ENCODE data around the gene PHLDB2.
"Not testable (repeated sequence)": the region's sequence is repeated elsewhere in the genome, so short reads cannot be mapped to it uniquely, and the experiment has no call there.

Gene PHLDB2

DNA sequence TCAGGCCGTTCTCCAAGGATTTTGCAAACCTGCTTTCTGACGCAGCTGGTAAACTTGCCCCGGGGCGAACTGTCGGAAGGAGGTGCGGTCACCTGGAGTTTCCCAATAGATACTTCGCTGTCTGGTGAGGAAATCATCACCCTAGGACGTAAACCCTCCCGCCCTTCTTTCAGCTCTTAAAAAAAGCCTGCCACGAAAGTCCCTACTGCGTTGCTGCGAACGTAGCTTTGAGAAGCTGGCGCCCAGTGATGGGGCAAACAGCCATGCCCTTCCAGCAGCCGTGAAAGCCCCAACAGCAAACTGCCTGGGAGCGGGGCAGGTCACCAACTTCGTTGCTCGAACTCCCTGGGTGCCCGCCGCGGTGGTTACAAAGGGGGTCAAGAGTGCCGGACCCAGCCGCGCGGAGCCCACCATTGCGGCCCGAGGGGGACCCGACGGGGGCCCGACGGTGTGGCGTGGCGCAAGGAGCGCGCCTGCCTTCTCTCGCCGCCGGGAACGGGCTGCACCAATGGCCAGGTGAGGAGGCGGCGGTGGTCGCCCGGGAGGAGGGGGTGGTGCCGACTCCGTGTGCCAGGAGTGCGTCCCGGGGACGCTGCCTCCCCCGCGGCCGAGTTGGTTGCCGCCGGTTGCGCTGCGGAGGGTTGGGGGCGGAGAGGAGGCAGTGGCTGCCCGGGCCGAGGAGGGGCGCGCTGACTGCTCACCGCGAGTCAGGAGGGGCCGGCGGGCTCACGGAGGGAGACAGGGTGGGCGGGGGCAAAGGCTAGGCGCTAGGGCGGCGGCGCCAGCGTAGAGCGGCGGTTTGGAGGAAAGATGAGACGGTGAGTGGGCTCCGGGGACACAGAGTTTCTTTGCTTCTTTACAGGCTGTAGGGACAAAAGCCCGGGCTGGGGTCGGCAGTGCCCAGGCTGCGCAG is at the start of gene PHLDB2:
PHLDB2 (plus strand) TSS at position 205 of the 913 bp plus-strand sequence. CDS start 24,813 bp downstream, outside the sequence.
- ATAC-seq: peak; percentile 86
- peak; percentile 39 to 77 for DNase-seq (ENCODE audit: low spot score in 2 of 2)
- peak within 1 kb of the TSS; percentile 90 for H3K4me3 Mint-ChIP-seq
- no peaks in the 10 kb centered on the region for H3K9me3 Mint-ChIP-seq
- no peaks in the 10 kb centered on the region for H3K36me3 Mint-ChIP-seq
- H3K27ac Mint-ChIP-seq: peak within 1 kb of the TSS; percentile 69
- peaks cover 11% of the 10 kb centered on the region for H3K4me1 Mint-ChIP-seq

GRCh38 chr3:111810909-111811308 is 48.2 kb upstream of the PHLDB2 start:
- Mint-ChIP-seq H3K4me3 (no peak overlapping the region), H3K36me3 (no peaks in the 10 kb centered on the region), H3K9me3 (no peaks in the 10 kb centered on the region), H3K27ac (no peak overlapping the region), H3K4me1 (no peaks in the 10 kb centered on the region)
- DNase-seq (ENCODE audit: low spot score in 2 of 2) (no peak), ATAC-seq (no peak)

DNA sequence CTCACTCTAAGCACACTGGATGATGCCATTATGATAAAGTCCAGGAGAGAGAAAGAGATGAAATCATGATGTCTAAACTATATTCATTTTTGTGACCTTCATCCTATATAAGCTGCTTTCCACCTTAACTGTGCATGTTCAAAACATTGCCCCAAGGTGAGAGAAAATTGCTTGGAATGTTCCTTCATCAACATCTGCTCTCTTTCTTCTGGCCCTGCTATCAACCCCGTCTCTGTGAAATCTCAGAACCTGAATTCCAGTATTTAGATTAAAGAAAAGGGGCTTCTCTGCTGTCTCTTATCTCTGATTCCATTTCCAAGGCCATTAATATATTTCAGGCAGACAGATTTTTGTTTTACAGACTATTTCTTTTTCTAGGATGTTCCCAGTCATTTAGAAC is 47.3 kb upstream of the PHLDB2 start:
- H3K4me1 Mint-ChIP-seq: no peaks in the 10 kb centered on the region
- DNase-seq (ENCODE audit: low spot score in 2 of 2): no peak
- no peak overlapping the region for H3K27ac Mint-ChIP-seq
- no peaks in the 10 kb centered on the region for H3K36me3 Mint-ChIP-seq
- H3K4me3 Mint-ChIP-seq: no peak overlapping the region
- ATAC-seq: no peak
- H3K9me3 Mint-ChIP-seq: no peaks in the 10 kb centered on the region

DNA sequence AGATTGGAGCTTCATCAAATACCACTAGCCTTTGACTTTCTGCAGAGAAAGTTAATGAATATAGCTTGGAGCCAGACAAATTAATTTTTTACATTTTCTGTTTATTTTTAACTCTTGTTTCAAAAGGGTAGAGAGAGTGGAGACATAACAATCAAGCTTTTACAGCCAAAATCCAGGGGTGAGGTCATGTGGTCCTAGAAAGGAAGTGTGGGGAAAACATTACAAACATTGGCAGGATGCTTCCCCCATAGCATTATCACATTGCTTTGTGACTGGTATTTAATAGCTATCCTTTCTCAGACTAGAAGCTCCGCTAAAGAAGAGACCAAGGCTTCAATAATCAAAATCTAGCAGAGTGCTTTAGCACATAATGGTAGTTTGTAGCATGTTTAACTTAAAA is 46.4 kb upstream of the PHLDB2 start:
- H3K27ac Mint-ChIP-seq: no peak overlapping the region
- no peaks in the 10 kb centered on the region for H3K9me3 Mint-ChIP-seq
- H3K36me3 Mint-ChIP-seq: no peaks in the 10 kb centered on the region
- no peak overlapping the region for H3K4me3 Mint-ChIP-seq
- DNase-seq (ENCODE audit: low spot score in 2 of 2): no peak
- H3K4me1 Mint-ChIP-seq: no peaks in the 10 kb centered on the region
- ATAC-seq: no peak

GRCh38 chr3:111813441-111813840 is 45.6 kb upstream of the PHLDB2 start:
- H3K4me1 Mint-ChIP-seq: no peaks in the 10 kb centered on the region
- DNase-seq (ENCODE audit: low spot score in 2 of 2): no peak
- no peaks in the 10 kb centered on the region for H3K9me3 Mint-ChIP-seq
- ATAC-seq: no peak
- no peak overlapping the region for H3K27ac Mint-ChIP-seq
- no peak overlapping the region for H3K4me3 Mint-ChIP-seq
- H3K36me3 Mint-ChIP-seq: no peaks in the 10 kb centered on the region

DNA sequence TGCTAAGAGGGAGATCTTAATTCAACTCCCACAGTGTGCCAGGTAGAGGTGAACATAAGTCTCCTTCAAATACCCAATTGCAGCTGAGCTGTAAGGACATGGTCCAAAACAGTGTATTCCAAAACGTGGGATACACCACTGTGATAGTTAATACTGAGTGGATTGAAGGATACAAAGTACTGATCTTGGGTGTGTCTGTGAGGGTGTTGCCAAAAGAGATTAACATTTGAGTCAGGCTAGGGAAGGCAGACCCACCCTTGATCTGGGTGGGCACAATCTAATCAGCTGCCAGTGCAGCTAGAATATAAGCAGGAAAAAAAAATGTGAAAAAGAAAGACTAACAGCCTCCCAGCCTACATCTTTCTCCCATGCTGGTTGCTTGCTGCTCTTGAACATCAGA is 45.1 kb upstream of the PHLDB2 start:
- H3K27ac Mint-ChIP-seq: no peak overlapping the region

GRCh38 chr3:111816771-111817170 is 42.3 kb upstream of the PHLDB2 start:
- DNase-seq (ENCODE audit: low spot score in 2 of 2); H3K36me3 Mint-ChIP-seq; H3K4me3 Mint-ChIP-seq; H3K27ac Mint-ChIP-seq; ATAC-seq; H3K4me1 Mint-ChIP-seq; H3K9me3 Mint-ChIP-seq: not testable (repeated sequence)

More for the DNA sequence above, 45.1 kb upstream of the PHLDB2 start:
- ATAC-seq: no peak
- Mint-ChIP-seq H3K4me3 (no peak overlapping the region), H3K9me3 (no peaks in the 10 kb centered on the region), H3K4me1 (no peaks in the 10 kb centered on the region), H3K36me3 (no peaks in the 10 kb centered on the region)
- no peak for DNase-seq (ENCODE audit: low spot score in 2 of 2)

- Mint-ChIP-seq H3K27ac (no peak overlapping the region), H3K4me3 (no peak overlapping the region), H3K36me3 (no peaks in the 10 kb centered on the region), H3K4me1 (no peaks in the 10 kb centered on the region), H3K9me3 (no peaks in the 10 kb centered on the region)
- DNase-seq (ENCODE audit: low spot score in 2 of 2) (no peak), ATAC-seq (no peak)
Observed at GRCh38 chr3:111819927-111820326, 39.1 kb upstream of the PHLDB2 start.

DNA sequence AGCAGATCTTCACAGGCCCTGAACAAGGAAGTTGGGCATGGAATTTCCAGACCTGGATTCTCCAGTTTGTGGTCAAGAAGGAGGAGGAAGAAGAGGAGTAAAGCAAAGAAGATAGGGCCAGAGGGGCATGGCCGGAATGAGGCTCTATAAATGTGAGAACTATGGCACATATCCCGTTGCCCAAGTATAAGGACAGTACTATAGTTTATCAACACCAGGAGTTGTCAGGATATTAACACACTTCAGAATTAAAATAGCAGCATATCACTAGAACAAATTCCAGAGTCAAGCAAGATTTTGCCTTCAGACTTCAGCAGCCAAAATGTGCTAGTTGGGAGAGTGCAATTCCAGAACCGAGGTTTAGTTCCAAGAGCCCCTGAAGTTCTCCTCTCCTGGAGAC is 38.4 kb upstream of the PHLDB2 start:
- Mint-ChIP-seq H3K4me1 (no peaks in the 10 kb centered on the region), H3K27ac (no peak overlapping the region), H3K9me3 (no peaks in the 10 kb centered on the region), H3K36me3 (no peaks in the 10 kb centered on the region), H3K4me3 (no peak overlapping the region)
- ATAC-seq: no peak
- DNase-seq (ENCODE audit: low spot score in 2 of 2): no peak

DNA sequence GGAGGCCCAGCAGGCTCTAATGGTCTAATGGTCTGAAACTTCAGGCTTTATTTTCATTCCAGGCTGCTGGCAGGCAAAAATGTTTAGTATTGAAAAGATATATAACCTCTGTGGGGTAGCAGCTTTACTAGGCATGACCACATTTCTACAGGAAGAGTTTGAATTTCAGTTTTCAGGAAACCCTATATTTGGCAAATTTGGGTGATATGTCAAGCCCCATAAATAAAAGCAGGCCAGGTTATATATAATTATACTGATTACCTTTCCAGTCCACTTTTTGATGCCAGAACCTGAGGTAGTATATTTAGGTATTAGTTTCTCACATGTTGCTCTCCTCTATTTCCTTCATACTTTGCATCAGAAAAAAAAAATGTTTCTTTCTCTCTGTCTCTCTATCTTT is 37.2 kb upstream of the PHLDB2 start:
- Mint-ChIP-seq H3K4me3 (no peak overlapping the region), H3K27ac (no peak overlapping the region), H3K36me3 (no peaks in the 10 kb centered on the region), H3K9me3 (no peaks in the 10 kb centered on the region), H3K4me1 (no peaks in the 10 kb centered on the region)
- no peak for DNase-seq (ENCODE audit: low spot score in 2 of 2)
- ATAC-seq: no peak

GRCh38 chr3:111822804-111823203 is 36.3 kb upstream of the PHLDB2 start:
- Mint-ChIP-seq H3K4me3 (no peak overlapping the region), H3K4me1 (no peaks in the 10 kb centered on the region), H3K9me3 (no peaks in the 10 kb centered on the region), H3K27ac (no peak overlapping the region), H3K36me3 (no peaks in the 10 kb centered on the region)
- ATAC-seq (no peak), DNase-seq (ENCODE audit: low spot score in 2 of 2) (no peak)

DNA sequence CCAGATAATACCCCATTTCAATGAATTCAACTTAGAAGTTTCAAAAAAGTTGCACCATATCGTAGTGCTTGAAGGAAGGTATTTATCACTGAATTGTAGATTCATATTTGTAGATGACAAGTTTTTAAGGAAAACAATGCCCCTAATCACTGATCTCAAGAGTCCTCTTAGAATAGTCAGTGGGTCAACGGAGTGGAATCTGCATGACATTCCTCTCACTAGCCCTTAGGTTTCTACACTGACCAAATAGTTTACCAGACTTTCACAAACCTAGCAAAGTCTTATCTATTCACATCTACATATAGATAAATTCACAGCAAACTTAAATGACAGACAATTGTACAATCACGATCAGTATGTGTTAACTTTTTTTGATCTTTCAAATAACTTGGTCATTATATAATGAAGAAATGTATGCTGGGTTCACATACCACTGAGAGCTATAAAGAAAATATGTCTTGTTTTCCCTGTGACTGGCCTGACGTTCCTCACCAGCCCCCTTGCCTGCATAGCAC is 35.7 kb upstream of the PHLDB2 start:
- H3K4me1 Mint-ChIP-seq: no peaks in the 10 kb centered on the region
- ATAC-seq: no peak
- no peaks in the 10 kb centered on the region for H3K36me3 Mint-ChIP-seq
- H3K9me3 Mint-ChIP-seq: no peaks in the 10 kb centered on the region
- H3K27ac Mint-ChIP-seq: no peak overlapping the region
- H3K4me3 Mint-ChIP-seq: no peak overlapping the region
- DNase-seq (ENCODE audit: low spot score in 2 of 2): no peak

DNA sequence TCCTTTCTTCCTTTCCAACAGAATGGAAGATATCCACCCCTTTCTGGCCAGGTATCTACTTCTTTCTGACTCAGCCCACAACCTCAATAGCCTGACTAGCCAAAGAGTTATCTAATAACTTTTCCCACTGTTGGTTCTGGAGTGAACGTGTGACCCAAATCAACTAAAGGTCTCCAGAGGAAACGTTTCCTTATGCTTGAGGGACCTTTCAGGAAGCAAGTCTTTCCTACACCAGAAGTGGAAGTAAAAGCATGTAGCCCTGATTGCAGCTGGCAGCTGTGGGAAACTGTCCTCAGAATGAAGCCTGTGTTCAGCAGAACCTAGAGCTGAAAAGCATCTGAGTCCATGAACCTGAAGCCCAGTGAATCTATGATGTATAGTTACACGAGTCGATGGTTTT is 34.7 kb upstream of the PHLDB2 start:
- Mint-ChIP-seq H3K4me3 (no peak overlapping the region), H3K27ac (no peak overlapping the region), H3K9me3 (no peaks in the 10 kb centered on the region), H3K4me1 (no peaks in the 10 kb centered on the region), H3K36me3 (no peaks in the 10 kb centered on the region)
- no peak for DNase-seq (ENCODE audit: low spot score in 2 of 2)
- ATAC-seq: no peak

DNA sequence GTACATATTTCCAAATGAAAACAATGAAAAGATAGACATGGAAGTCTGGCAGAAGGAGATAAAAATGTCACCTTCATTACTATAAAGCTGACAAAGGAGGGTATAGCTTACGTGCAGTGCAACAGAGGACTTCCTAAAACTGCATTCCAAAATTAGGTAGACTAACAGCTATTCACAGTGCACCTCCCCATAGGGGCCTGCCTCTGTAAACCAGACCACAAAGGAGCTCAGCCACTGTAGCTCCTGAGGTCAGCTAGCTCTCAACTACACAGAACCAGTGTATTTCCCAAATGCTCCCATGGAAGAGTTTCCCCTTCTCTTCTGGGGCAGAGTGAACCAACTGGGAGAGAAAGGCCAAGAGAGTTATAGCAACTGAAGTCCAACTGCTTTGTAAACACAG is 31.2 kb upstream of the PHLDB2 start:
- no peaks in the 10 kb centered on the region for H3K36me3 Mint-ChIP-seq
- H3K9me3 Mint-ChIP-seq: no peaks in the 10 kb centered on the region
- H3K4me1 Mint-ChIP-seq: peaks cover 9% of the 10 kb centered on the region
- ATAC-seq: no peak
- DNase-seq (ENCODE audit: low spot score in 2 of 2): no peak
- H3K27ac Mint-ChIP-seq: no peak overlapping the region
- no peak overlapping the region for H3K4me3 Mint-ChIP-seq

- Mint-ChIP-seq H3K9me3 (no peaks in the 10 kb centered on the region), H3K36me3 (no peaks in the 10 kb centered on the region), H3K4me1 (peaks cover 9% of the 10 kb centered on the region), H3K27ac (no peak overlapping the region), H3K4me3 (no peak overlapping the region)
- DNase-seq (ENCODE audit: low spot score in 2 of 2) (no peak), ATAC-seq (no peak)
Observed at GRCh38 chr3:111828530-111828929, 30.5 kb upstream of the PHLDB2 start.

DNA sequence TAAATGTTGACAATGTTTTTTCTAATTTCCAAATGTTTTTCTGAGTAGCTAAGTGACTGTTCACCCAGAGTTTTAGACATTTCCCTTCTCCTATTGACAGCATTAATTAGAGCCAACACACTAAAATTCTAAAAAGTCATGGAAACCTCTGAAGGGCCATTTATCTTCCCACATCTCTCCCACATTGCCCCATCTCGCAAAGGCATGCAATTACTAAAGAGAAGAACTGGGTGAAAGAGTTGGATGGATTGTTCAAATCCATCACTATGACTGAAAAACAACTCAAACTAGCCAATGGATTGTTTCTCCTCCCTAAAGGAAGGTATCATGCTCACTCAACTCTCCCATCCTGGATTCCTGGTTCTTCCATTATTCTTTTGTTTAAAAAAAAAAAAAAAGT is 30.0 kb upstream of the PHLDB2 start:
- Mint-ChIP-seq H3K27ac (no peak overlapping the region), H3K4me3 (no peak overlapping the region), H3K4me1 (peaks cover 9% of the 10 kb centered on the region), H3K9me3 (no peaks in the 10 kb centered on the region), H3K36me3 (no peaks in the 10 kb centered on the region)
- no peak for ATAC-seq
- DNase-seq (ENCODE audit: low spot score in 2 of 2): no peak
